ENCODE data around the gene PDXDC1.
"Not testable (repeated sequence)": the region's sequence is repeated elsewhere in the genome, so short reads cannot be mapped to it uniquely, and the experiment has no call there.

PDXDC1 gene

DNA sequence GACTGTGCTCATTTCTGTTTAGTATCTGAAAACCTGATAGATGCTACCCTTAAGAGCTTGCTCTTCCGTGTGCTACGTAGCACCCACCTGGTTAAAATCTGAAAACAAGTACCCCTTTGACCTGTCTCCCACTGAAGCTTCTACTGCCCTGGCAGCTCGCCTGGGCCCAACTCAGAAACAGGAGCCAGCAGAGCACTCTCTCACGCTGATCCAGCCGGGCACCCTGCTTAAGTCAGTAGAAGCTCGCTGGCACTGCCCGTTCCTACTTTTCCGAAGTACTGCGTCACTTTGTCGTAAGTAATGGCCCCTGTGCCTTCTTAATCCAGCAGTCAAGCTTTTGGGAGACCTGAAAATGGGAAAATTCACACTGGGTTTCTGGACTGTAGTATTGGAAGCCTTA lies 62.2 kb downstream of the PDXDC1 start:
- no peak overlapping the region for H3K4me3 ChIP-seq (ENCODE audit: low read depth, low read length)
- TF ChIP-seq, protein P1, sequence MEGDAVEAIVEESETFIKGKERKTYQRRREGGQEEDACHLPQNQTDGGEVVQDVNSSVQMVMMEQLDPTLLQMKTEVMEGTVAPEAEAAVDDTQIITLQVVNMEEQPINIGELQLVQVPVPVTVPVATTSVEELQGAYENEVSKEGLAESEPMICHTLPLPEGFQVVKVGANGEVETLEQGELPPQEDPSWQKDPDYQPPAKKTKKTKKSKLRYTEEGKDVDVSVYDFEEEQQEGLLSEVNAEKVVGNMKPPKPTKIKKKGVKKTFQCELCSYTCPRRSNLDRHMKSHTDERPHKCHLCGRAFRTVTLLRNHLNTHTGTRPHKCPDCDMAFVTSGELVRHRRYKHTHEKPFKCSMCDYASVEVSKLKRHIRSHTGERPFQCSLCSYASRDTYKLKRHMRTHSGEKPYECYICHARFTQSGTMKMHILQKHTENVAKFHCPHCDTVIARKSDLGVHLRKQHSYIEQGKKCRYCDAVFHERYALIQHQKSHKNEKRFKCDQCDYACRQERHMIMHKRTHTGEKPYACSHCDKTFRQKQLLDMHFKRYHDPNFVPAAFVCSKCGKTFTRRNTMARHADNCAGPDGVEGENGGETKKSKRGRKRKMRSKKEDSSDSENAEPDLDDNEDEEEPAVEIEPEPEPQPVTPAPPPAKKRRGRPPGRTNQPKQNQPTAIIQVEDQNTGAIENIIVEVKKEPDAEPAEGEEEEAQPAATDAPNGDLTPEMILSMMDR (IDR thresholded peaks at IDR 0.05; ENCODE audit: control insufficient read depth, extremely low read depth, insufficient read depth), result no peak
- DNase-seq (ENCODE audit: low read depth), result peak; percentile 64

GRCh38 chr16:15037745-15038144 lies 62.9 kb downstream of the PDXDC1 start:
- no peak overlapping the region for H3K4me3 ChIP-seq (ENCODE audit: low read depth, low read length)
- TF ChIP-seq, protein P1 (IDR thresholded peaks at IDR 0.05; ENCODE audit: control insufficient read depth, extremely low read depth, insufficient read depth), result no peak

DNA sequence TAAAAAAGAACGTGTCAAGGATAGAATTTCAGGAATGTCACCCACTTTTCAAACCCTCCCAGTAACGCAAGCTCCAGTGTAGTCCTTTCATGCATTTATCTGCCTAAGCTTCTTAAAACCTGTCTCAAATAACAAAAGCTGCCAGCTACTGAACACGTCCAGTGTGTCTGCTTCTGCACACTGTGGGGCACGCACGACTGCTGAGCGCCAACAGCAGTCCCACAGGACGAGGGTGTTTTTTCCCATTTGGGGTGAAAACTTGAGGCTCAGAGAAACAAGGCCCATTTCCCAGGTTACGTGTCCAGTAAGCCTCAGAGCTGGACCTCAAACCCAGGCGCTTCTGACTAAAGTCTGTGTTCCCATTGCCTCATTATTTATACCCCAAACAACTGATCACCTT lies 63.9 kb downstream of the PDXDC1 start:
- TF ChIP-seq, protein P1 (IDR thresholded peaks at IDR 0.05; ENCODE audit: control insufficient read depth, extremely low read depth, insufficient read depth), result no peak
- H3K4me3 ChIP-seq (ENCODE audit: low read depth, low read length), result no peak overlapping the region
- DNase-seq (ENCODE audit: low read depth), result no peak

More at GRCh38 chr16:15037745-15038144, 62.9 kb downstream of the PDXDC1 start:
- no peak for DNase-seq (ENCODE audit: low read depth)

GRCh38 chr16:15041271-15042004 lies 66.6 kb downstream of the PDXDC1 start:
- TF ChIP-seq, protein P1 (IDR thresholded peaks at IDR 0.05; ENCODE audit: control insufficient read depth, extremely low read depth, insufficient read depth), result peak; percentile 50
- no peak overlapping the region for H3K4me3 ChIP-seq (ENCODE audit: low read depth, low read length)
- peak; percentile 63 for DNase-seq (ENCODE audit: low read depth)

GRCh38 chr16:15043344-15043743 lies 68.5 kb downstream of the PDXDC1 start:
- TF ChIP-seq, protein P1 (IDR thresholded peaks at IDR 0.05; ENCODE audit: control insufficient read depth, extremely low read depth, insufficient read depth), result no peak
- DNase-seq (ENCODE audit: low read depth), result no peak
- no peak overlapping the region for H3K4me3 ChIP-seq (ENCODE audit: low read depth, low read length)

GRCh38 chr16:15044286-15044685 lies 69.5 kb downstream of the PDXDC1 start:
- TF ChIP-seq, protein P1 (IDR thresholded peaks at IDR 0.05; ENCODE audit: control insufficient read depth, extremely low read depth, insufficient read depth), result no peak
- H3K4me3 ChIP-seq (ENCODE audit: low read depth, low read length), result no peak overlapping the region
- no peak for DNase-seq (ENCODE audit: low read depth)

- not testable (repeated sequence) for H3K4me3 ChIP-seq (ENCODE audit: low read depth, low read length); DNase-seq (ENCODE audit: low read depth)
Observed at GRCh38 chr16:15045270-15045669, 70.4 kb downstream of the PDXDC1 start.
